Anterior cingulate cortex (tissue), 58 donors: ENCODE results near the gene GJB2.

ENCODE experiments used
- DNase-seq, 58 donors: peaks; one replicate each; lab custom pipeline; 2025; lab: John Stamatoyannopoulos, UW

The GJB2 gene

DNA sequence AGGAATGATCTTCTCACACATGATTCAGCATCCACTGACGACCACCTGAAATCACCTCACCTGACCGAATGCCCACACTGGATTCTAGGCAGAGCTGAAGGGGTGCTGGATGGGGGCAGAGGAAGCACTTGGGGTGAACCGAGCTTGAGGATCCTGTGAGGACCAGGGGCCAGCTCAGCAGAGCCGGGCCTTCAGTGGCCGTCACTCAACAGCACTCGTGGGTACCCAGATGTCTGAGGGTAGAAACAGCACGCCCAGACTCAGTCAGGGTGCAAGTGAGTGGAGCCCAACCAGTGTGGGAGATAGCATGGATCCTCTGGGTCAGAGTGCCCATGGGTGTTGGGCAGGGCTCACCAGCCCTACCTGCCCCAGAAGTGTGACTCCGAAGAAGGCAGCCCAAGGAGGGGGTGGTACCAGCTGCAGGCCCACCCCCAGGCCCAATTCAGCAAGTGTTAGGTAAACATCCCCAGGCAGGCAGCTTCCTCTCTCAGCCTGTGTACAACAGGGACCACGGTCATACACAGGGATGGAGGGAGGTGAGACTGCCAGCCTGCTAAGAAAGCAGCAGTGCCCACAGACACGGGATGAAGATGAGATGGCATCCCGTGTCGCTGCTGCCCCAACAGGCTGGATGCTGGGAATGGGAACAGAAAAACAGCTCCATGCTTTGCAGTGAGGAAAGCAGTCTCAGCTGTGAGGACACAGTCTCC, 48.4 kb downstream of the GJB2 start:
- DNase-seq, result no peak

DNA sequence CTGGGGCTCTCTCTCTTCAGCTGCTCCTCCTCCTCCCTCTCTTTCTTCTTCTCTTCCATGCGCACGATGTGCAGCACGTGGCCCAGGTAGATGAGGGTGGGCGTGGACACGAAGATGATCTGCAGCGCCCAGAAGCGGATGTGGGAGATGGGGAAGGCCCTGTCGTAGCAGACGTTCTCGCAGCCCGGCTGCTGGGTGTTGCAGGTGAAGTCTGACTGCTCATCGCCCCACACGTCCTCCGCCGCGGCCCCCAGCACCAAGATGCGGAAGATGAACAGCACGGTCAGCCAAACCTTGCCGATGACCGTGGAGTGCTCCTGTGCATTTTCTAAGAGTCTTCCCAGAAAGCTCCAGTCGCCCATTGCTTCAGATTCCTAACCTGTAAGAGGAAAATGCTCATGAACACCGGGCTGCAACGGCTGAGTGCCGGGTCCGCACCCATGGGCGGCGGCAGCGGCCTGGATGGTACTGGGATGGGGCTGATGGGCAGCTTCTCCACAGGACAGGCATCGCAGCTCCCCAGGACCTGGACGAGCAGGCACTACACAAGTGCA, 49.7 kb downstream of the GJB2 start:
- no peak for DNase-seq

DNA sequence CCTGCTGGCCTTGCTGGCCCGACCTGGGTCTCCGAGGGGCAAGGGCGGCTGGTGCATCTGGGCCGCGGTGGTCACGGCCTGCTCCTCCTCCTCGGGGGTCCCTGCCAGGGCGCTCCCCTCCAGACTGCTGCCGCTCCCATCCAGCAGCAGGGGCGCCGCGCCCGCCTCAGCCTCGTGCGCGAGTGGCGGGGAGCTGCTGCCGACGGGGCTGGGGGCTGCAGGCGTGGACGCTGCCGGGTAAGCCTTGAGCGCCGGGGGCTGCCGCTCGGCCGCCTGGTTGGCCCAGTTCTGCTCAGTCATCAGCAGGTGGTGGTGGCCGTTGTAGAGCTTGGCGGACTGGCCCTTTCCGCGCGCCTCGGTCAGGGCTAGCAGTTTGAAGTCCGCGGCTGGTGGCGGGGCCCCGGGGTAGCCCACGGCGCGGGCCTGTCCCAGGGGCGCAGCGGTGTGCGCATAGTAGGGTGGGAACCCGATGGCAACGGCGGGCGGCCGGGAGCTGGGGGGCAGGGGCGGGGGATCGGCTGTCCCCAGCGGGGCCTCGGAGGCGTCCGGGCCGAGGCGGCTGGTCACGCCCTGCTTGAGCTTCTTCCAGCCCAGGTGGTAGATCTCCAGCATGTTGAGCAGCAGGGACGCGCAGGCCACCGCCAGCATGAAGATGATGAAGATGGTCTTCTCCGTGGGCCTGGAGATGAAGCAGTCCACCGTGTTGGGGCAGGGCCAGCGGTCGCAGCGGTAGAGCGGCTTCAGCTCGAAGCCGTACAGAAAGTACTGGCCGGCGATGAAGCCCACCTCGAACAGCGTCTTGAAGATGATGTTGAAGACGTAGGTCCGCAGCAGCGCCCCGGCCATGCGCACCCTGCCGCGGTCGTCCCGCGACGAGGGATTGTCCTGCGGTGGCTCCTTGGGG, 50.5 kb downstream of the GJB2 start:
- no peak for DNase-seq

DNA sequence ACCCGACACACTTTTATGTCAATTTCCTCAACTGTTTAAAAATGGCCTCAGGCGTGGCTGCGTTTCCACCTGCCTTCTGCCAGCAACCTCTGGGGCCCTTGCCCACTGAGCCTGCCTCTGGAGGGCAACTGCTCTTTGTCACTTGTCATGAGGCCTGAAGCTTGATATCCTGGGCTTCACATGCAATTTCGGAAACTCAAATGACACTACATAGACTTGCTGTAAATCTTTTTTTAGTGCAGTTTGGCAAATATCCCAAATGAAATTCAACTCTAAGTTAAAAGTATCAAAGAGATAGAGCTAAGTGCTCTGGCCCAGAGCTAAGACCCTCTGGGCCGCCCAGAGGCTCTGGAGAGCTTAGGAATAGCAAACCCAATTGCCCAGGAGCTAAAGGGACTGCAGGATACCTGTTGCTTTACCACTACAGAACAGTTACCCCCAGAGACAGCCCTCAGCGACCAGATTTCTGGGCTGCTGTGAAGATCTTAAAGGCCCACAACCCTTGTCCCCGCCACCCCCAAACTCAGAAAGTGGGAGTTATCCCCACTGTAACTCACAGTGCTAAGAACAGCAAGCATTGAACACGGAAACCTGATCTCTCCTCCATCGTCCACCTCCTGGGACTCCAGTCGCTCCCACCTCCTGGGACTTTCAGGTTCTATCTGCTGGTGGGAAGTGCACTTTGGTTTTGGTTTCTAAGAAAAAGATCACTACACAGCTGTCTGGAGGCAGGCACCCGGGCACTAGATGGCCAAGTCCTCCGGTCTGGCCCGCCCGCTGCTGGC, 51.3 kb downstream of the GJB2 start:
- DNase-seq, result no peak

DNA sequence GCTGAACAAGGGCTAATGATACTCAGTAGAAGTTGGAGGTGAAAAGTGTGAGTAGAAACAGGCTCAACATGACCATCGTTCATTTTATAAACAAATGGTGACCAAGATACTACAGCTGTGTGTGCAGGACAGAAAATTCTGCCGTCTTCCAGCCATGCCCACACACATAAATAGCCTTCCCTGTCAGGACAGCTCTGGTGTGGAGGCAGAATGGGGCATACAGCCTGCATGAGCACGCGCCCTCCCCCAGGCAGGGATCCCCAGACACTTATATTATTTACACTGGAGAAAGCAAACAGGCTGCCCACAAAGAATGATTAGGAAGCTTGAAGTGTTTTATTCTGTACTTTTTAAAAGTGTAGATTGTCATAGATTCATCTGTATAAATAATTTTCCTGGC, 52.3 kb downstream of the GJB2 start:
- DNase-seq, result no peak

DNA sequence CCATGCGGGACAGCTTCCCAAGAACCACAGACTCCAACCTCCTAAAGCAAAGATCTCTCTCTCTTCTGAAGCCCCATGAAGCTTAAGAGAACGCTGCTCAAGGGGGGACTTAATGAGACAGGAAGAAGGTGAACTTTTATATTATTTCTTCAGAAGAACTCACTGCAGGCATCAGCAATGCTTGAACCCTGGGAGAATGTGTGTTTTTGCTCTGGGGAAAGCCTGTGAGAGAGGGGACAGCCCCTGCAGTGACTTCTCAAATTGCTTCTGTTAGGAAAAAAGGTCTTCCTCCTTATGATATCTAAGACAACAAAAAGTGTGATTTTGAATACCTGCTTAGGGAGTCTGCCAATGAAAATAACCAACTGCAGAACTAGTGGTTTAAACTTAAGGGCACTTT, 54.9 kb downstream of the GJB2 start:
- no peak for DNase-seq
